ENCODE results near the gene SMAD3. TPM values are rescaled to one million over a fixed set of nuclear protein-coding genes. Genes with fewer than 3 reads are reported as not detected.
"Not testable (repeated sequence)": the region's sequence is repeated elsewhere in the genome, so short reads cannot be mapped to it uniquely, and the experiment has no call there.

Gene SMAD3
- total RNA-seq: 59.9 and 61.6 TPM in 2 replicates

DNA sequence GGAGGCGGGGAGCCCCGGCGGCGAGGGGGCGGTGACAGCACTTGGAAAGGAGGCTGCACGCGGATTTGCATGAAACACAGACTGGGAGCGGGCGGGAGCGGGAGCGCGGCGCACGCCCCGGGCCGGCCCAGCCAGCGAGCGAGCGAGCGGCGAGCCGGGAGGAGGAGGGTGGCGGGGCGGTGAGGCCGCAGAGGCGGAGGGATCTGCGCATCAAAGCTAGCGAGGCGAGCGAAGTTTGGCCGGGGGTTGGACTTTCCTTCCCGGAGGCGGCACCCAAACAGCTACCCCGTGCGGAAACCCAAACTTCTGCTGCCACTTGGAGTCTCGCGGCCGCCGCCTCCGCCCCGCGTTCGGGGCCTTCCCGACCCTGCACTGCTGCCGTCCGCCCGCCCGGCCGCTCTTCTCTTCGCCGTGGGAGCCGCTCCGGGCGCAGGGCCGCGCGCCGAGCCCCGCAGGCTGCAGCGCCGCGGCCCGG is at the start of gene SMAD3:
Gene SMAD3, plus strand, starts transcription at position 72 of the 475 bp plus-strand sequence. CDS start 553 bp downstream, outside the sequence.
- peak; percentile 95 for DNase-seq
- H3K9me3 Mint-ChIP-seq: no peaks in the 10 kb centered on the region
- peaks cover 17% of the 10 kb centered on the region for H3K27me3 Mint-ChIP-seq
- intact Hi-C loops (cut with micrococcal nuclease): loop anchor here (5.0 kb wide), 6 partner anchors 38 to 187 kb away; partner anchors contain the start of genes AAGAB and IQCH
- H3K4me1 Mint-ChIP-seq: peaks cover 56% of the 10 kb centered on the region
- peak within 1 kb of the TSS; percentile 92 for H3K4me3 Mint-ChIP-seq
- H3K27ac Mint-ChIP-seq: peak within 1 kb of the TSS; percentile 99
- H3K36me3 Mint-ChIP-seq (ENCODE audit: low read depth): peaks cover 28% of the 10 kb centered on the region

DNA sequence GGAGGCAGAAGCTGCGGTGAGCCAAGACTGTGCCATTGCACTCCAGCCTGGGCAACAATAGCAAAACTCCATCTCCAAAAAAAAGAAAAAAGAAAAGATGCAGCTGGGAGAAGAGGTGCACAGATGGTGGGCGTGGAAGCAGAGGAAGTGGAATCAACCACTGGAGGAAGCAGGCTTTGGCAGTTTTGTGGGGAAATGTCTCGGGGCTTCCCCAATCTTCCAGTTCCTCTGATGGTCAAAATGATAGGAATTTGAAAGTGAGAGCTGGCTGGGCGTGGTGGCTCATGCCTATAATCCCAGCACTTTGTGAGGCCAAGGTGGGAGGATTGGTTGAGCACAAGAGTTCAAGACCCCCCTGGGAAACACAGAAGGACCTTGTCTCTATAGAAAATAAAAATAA is 48.1 kb upstream of the SMAD3 start:
- Mint-ChIP-seq H3K9me3 (no peaks in the 10 kb centered on the region), H3K4me1 (peaks cover 8% of the 10 kb centered on the region), H3K27ac (peak overlapping the region; percentile 45), H3K4me3 (no peak overlapping the region), H3K36me3 (ENCODE audit: low read depth) (no peaks in the 10 kb centered on the region), H3K27me3 (no peaks in the 10 kb centered on the region)
- intact Hi-C loops (cut with micrococcal nuclease): no loop called here
- no peak for DNase-seq

DNA sequence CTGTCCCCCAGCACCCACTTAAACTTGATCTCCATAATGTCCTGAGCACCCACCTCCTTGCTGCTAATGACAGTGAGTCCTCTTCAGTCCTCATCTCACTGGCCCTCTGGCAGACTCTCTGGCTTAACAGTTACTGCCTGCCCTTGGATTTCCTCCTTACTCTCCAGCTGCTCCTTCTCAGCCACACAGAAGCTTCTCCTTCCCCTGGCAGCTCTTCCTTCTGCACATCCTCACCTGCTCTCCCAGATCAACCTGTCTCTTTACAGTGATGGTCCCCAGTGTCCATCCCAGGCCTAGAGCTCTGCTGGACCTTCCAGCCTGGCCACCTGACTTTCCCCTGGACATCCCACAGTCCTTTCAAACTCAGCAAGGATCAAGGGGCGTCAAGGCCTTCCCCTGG is 47.4 kb upstream of the SMAD3 start:
- intact Hi-C loops (cut with micrococcal nuclease): no loop called here
- no peak overlapping the region for H3K4me3 Mint-ChIP-seq
- no peak overlapping the region for H3K27ac Mint-ChIP-seq
- peaks cover 10% of the 10 kb centered on the region for H3K4me1 Mint-ChIP-seq
- no peak for DNase-seq
- no peaks in the 10 kb centered on the region for H3K9me3 Mint-ChIP-seq
- no peaks in the 10 kb centered on the region for H3K36me3 Mint-ChIP-seq (ENCODE audit: low read depth)
- no peaks in the 10 kb centered on the region for H3K27me3 Mint-ChIP-seq

DNA sequence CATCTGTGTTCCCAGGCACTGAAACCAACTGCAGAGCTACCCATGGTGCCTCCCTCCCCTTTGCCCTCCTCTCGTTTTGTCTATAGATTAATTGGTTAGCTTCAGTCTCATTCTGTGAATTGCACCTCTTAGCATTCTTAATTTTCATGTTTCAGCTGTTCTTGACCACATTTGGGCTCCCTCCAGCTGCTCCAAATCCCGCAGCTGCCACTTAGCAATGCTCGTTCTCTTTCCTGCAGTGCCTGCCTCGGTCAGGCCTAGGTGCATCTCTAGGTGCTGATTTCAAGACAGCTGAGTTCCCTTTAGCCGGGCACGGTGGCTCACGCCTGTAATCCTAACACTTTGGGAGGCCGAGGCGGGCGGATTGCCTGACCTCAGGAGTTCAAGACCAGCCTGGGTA is 47.0 kb upstream of the SMAD3 start:
- no peak overlapping the region for H3K27ac Mint-ChIP-seq
- no peaks in the 10 kb centered on the region for H3K36me3 Mint-ChIP-seq (ENCODE audit: low read depth)
- H3K4me3 Mint-ChIP-seq: no peak overlapping the region
- intact Hi-C loops (cut with micrococcal nuclease): no loop called here
- DNase-seq: no peak
- no peaks in the 10 kb centered on the region for H3K27me3 Mint-ChIP-seq
- peaks cover 11% of the 10 kb centered on the region for H3K4me1 Mint-ChIP-seq
- no peaks in the 10 kb centered on the region for H3K9me3 Mint-ChIP-seq

DNA sequence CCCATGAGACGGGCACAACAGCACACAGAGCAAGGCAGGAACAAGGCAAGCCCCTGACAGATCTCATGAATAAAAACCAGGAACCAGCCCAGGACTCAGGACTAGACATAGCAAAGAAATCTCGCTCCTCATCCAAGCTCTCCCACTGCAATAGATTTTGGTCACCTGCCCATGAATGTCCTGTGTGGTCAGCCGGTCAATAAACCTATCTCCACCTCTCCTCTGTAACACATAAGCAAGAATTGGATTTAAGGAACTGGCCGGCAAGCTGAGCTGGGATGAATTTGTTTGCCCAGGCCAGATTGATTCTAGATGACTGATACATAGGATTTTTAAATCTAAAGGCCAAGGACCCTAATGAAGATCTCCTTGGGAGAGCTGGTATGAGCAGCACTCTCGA is 46.3 kb upstream of the SMAD3 start:
- no peak overlapping the region for H3K4me3 Mint-ChIP-seq
- no peaks in the 10 kb centered on the region for H3K27me3 Mint-ChIP-seq
- H3K9me3 Mint-ChIP-seq: no peaks in the 10 kb centered on the region
- peaks cover 15% of the 10 kb centered on the region for H3K4me1 Mint-ChIP-seq
- no peaks in the 10 kb centered on the region for H3K36me3 Mint-ChIP-seq (ENCODE audit: low read depth)
- DNase-seq: no peak
- no peak overlapping the region for H3K27ac Mint-ChIP-seq
- intact Hi-C loops (cut with micrococcal nuclease): no loop called here

DNA sequence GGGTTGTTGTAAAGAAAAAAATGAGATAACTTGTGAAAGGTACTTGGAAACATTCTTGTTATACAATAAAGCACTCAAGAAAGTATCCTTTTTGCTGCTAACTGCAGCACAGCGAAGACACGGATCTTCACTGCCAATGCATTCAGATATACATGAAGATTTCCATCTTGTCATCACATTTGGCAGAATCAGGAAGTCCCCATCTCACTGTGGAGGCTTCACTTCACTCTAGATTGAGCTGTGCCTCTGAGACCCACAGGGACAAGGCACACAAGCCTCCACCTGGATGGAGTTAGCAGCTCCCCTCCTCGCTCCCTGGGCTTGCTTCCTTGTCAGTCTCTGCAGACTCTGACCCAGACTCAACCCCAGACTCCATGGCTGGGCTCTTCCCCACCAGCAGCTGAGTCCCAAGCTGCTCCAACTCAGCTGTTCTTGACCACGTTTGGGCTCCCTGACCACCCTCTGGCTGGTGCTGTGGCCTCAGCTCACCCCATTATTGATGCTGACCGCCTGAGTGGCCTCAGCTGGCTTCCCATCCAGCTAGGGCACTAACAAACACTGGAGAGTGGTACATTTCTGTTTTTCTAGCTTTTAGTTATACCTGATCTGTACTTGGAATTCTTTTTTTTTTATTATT is 45.4 kb upstream of the SMAD3 start:
- DNase-seq: no peak
- intact Hi-C loops (cut with micrococcal nuclease): loop anchor here (5.0 kb wide), 1 partner anchor 73 kb away; no protein-coding TSS in a partner anchor
- H3K36me3 Mint-ChIP-seq (ENCODE audit: low read depth): no peaks in the 10 kb centered on the region
- no peak overlapping the region for H3K4me3 Mint-ChIP-seq
- H3K27me3 Mint-ChIP-seq: no peaks in the 10 kb centered on the region
- H3K4me1 Mint-ChIP-seq: peaks cover 23% of the 10 kb centered on the region
- H3K27ac Mint-ChIP-seq: peak overlapping the region; percentile 45
- H3K9me3 Mint-ChIP-seq: no peaks in the 10 kb centered on the region

DNA sequence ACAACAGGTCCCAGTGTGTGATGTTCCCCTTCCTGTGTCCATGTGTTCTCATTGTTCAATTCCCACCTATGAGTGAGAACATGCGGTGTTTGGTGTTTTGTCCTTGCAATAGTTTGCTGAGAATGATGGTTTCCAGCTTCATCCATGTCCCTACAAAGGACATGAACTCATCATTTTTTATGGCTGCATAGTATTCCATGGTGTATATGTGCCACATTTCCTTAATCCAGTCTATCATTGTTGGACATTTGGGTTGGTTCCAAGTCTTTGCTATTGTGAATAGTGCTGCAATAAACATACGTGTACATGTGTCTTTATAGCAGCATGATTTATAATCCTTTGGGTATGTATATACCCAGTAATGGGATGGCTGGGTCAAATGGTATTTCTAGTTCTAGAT is 44.7 kb upstream of the SMAD3 start:
- H3K4me1 Mint-ChIP-seq: peaks cover 29% of the 10 kb centered on the region
- not testable (repeated sequence) for H3K36me3 Mint-ChIP-seq (ENCODE audit: low read depth); DNase-seq; H3K9me3 Mint-ChIP-seq; H3K27ac Mint-ChIP-seq; H3K4me3 Mint-ChIP-seq; H3K27me3 Mint-ChIP-seq
- intact Hi-C loops (cut with micrococcal nuclease): loop anchor here (5.0 kb wide), 1 partner anchor 73 kb away; no protein-coding TSS in a partner anchor

DNA sequence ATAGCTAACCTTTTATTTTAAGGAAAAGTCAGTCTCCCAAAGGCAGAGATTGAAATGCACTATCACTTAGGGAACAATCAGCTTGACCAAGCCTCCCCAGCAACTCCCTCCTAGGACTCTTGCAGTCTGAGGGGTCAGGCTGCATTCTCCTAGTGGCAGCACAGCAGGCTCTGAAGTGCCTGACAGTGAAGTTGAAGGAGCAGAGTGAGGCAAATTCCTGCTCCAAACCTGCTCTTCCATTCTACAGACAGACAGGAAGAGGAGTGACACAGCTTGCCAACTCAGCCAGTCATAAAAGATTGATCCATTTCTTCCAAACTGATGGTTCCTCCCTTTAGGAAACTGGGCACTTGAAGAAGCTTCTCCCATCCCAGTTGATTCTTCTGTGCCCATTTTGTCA is 43.9 kb upstream of the SMAD3 start:
- Mint-ChIP-seq H3K36me3 (ENCODE audit: low read depth) (no peaks in the 10 kb centered on the region), H3K27me3 (no peaks in the 10 kb centered on the region), H3K9me3 (no peaks in the 10 kb centered on the region), H3K4me3 (no peak overlapping the region), H3K27ac (no peak overlapping the region), H3K4me1 (peaks cover 31% of the 10 kb centered on the region)
- DNase-seq: no peak
- intact Hi-C loops (cut with micrococcal nuclease): loop anchor here (5.0 kb wide), 1 partner anchor 74 kb away; no protein-coding TSS in a partner anchor

DNA sequence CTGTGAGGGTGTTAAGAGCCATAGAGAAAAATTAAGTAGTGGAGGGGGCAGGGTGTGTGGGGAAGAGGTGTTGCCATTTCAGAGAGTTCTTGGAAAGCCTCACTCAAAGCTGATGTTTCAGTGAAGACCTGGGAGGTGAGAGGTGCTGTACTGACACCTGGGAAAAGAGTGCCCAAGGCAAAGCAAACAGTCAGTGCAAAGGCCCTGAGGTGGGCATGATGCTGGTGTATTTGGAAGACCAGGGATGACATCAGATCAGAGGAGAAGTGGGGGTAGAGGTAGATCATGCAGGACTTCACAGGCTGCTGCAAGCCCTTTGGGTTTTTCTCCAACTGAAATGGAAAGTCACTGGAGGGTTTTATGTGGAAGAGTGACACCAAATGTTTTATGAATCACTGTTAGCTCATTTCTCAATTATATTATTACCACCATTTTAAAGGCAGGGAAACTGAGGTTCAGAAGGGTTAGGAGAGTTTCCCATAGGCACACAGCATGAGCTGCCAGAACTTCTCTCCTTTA is 42.8 kb upstream of the SMAD3 start:
- Mint-ChIP-seq H3K27ac (no peak overlapping the region), H3K4me3 (no peak overlapping the region)

DNA sequence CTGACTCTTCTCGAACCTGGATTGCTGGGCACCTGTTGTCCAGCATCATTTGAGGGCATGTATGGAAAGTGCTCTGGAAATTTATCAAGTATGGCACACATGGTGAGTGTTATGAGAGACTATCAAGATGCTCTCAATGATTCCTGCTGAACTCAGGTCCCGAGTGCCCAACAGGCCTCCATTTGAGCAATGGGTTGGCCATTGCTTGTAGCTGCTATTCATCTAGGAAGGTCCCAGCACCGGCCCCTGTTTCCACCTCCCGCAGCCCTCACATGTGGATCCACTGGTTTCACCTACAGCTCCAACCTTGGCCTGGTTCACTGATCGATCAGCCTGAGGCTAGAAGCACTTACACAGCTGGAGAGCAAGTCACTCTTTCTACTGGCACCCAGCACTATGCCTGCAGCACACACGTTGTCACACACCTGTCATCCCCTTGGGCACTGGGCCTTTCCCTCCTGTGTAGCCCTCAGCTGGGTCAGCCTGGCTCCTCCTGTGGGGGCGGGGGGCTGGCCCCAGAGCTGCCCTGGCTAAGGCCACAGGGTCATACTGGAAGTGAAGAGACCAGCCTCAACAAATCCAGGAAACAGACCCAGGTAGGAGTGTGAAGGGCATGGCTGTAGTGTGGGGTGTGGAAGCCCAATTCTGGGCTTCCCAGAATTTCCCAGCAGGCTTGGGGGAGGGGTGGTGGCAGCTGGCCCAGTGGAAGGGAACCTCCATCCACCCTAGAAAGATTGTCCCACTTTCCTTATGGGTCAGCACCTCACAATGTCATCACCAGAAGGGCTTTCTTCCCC is 41.7 kb upstream of the SMAD3 start:
- Mint-ChIP-seq H3K36me3 (ENCODE audit: low read depth) (no peaks in the 10 kb centered on the region), H3K9me3 (no peaks in the 10 kb centered on the region), H3K27me3 (no peaks in the 10 kb centered on the region), H3K4me3 (no peak overlapping the region), H3K4me1 (peaks cover 28% of the 10 kb centered on the region), H3K27ac (no peak overlapping the region)
- DNase-seq: no peak
- intact Hi-C loops (cut with micrococcal nuclease): loop anchor here (1.0 to 5.0 kb wide), 4 partner anchors 15 to 218 kb away; no protein-coding TSS in a partner anchor

More for the DNA sequence above, 42.8 kb upstream of the SMAD3 start:
- no peak for DNase-seq
- peaks cover 27% of the 10 kb centered on the region for H3K4me1 Mint-ChIP-seq
- intact Hi-C loops (cut with micrococcal nuclease): loop anchor here (5.0 kb wide), 1 partner anchor 75 kb away; no protein-coding TSS in a partner anchor
- no peaks in the 10 kb centered on the region for H3K36me3 Mint-ChIP-seq (ENCODE audit: low read depth)
- no peaks in the 10 kb centered on the region for H3K9me3 Mint-ChIP-seq
- no peaks in the 10 kb centered on the region for H3K27me3 Mint-ChIP-seq

DNA sequence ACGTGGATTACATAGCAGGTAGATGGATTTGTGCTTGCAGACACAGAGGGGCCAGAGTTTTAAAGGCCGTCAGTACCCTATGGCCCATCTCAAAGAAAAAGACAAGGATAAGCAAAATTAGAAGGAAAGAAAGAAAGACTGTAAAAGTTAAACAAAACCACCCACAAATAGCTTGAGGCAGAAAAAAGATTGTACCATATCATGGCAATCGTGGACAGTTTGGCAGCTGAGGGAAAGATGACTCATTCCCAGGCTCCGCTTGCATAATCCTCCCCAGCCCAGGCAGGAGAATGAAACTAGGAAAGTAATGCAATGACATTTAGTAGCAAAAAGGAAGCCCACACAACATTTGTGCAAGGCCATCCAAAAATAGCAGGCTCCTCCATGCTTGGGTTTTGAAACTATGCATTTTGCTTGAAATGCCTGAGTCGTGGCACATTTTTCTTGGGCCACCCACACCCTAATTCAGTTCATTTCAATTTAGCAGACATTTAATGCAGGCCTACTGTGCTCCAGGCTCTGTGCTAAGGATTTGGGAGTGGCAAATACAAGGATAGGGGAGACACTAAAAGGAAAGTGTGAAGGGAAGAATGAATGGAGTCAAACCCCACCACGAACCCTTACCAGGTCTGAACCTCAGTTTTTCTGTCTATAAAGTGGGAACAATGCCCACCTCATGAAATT is 40.9 kb upstream of the SMAD3 start:
- DNase-seq: no peak
- H3K27ac Mint-ChIP-seq: peak overlapping the region; percentile 64
- no peaks in the 10 kb centered on the region for H3K36me3 Mint-ChIP-seq (ENCODE audit: low read depth)
- no peaks in the 10 kb centered on the region for H3K27me3 Mint-ChIP-seq
- H3K4me1 Mint-ChIP-seq: peaks cover 28% of the 10 kb centered on the region
- intact Hi-C loops (cut with micrococcal nuclease): loop anchor here (1.0 to 5.0 kb wide), 4 partner anchors 14 to 217 kb away; no protein-coding TSS in a partner anchor
- peak overlapping the region; percentile 49 for H3K4me3 Mint-ChIP-seq
- H3K9me3 Mint-ChIP-seq: no peaks in the 10 kb centered on the region

DNA sequence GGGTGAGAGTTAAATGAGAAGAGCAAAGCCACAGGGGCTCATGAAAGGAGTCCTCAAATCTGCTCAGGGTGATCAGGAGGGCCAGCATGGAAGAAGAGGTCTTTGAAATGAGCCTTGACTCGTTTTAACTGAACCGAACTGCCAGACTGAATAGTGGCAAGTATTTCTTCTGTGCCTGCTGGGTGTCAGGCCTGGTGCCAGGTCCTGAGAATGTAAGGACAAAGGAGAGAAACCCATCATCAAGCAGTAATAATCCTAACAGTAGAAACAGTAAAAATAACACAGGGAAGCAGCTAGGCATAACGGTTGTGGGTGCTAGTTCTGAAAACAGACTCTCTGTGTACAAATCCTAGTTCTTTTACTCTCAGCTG is 40.4 kb upstream of the SMAD3 start:
- peaks cover 2% of the 10 kb centered on the region for H3K27me3 Mint-ChIP-seq
- no peaks in the 10 kb centered on the region for H3K9me3 Mint-ChIP-seq
- intact Hi-C loops (cut with micrococcal nuclease): loop anchor here (1.0 to 5.0 kb wide), 5 partner anchors 14 to 216 kb away; partner anchors contain the start of gene SMAD3
- H3K4me1 Mint-ChIP-seq: peaks cover 28% of the 10 kb centered on the region
- DNase-seq: no peak
- H3K27ac Mint-ChIP-seq: peak overlapping the region; percentile 64
- H3K4me3 Mint-ChIP-seq: peak overlapping the region; percentile 49
- no peaks in the 10 kb centered on the region for H3K36me3 Mint-ChIP-seq (ENCODE audit: low read depth)
